ENCODE results near the gene STK36.

STK36 gene

GRCh38 chr2:218663901-218664300 is 8.0 kb upstream of the STK36 start:
- no peak for DNase-seq (ENCODE audit: low spot score)

DNA sequence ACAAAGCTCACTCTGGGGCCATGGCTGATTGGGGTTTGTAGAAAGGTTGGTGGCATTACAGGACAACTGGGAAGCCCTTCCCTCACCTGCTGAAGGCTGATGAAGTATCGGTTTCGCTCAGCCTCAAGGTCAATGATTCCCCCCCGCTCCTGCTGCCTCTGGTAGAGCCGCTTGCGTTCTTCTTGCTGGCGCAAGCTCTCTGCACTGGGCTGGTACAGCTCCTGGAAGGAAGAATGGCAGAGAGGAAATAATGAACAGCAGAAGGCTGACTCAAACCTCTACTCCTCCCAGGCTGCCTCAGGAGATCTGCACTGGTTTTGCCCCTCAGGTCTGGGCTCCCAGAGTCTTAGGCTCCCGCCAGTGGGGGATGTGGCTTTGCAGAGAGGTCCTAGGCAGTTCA is 7.2 kb upstream of the STK36 start:
- no peak for DNase-seq (ENCODE audit: low spot score)

- no peak for DNase-seq (ENCODE audit: low spot score)
Measured at GRCh38 chr2:218671097-218671653, 711 bp upstream of the STK36 start.

DNA sequence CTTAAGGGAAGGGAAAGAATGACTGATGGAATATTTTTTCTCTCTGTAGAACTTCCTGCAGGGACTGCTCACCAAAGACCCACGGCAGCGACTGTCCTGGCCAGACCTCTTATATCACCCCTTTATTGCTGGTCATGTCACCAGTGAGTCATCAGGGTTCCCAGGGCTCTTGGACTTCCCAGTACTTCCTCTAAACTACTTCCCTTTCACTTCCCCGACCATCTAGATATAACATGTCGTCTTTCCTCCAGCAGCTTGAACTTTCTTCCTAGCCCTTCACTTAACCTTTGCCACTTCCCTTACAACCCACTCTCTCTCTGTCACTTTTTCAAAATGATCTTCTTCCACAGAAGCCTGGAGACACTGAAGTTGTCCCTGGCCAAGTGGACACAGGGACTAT is 7.2 kb downstream of the STK36 start:
- no peak for DNase-seq (ENCODE audit: low spot score)

DNA sequence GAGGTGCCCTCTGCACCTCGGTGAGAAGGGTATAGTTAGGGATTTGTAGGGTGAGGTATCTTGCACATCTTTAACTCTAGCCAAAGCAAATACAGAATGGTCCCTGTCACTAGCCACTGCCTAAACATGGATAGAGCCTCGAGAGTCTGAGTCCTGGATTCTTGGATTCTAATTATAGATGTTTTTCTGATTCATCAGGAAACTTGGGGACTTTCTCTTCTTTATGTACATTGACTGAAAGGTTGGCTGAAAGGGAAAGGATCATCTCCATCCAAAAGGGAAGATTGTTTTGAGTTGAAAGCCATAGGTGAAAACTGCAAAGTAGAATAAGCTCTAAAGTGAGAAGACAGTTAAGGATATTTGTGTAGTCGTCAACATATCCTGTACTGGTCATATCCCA is 8.2 kb downstream of the STK36 start:
- no peak for DNase-seq (ENCODE audit: low spot score)

GRCh38 chr2:218687400-218688060 is 15.6 kb downstream of the STK36 start:
- peak; percentile 43 for DNase-seq (ENCODE audit: low spot score)

DNA sequence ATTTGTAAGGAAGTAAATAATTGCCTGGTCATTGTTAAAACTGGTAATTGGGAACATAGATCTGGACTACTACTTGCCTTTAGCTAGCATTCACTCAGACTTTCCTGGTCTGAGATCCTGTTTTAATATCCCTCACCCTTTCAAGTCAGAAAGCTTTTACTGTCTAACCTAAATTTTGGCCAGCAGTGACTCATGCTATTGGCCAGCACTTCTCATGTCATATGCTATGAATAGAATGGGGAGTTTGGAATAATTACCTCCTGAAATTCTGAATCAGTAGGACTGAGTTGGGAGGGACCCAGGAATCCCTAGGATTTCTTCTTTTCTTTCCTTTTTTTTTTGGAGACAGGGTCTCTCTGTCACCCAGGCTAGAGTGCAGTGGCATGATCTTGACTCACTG is 19.3 kb downstream of the STK36 start:
- DNase-seq (ENCODE audit: low spot score): no peak

- no peak for DNase-seq (ENCODE audit: low spot score)
Measured at GRCh38 chr2:218694405-218695145, 22.7 kb downstream of the STK36 start.

DNA sequence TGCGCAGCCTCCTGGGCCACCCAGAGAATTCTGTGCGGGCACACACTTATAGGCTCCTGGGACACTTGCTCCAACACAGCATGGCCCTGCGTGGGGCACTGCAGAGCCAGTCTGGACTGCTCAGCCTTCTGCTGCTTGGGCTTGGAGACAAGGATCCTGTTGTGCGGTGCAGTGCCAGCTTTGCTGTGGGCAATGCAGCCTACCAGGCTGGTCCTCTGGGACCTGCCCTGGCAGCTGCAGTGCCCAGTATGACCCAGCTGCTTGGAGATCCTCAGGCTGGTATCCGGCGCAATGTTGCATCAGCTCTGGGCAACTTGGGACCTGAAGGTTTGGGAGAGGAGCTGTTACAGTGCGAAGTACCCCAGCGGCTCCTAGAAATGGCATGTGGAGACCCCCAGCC is 27.0 kb downstream of the STK36 start:
- no peak for DNase-seq (ENCODE audit: low spot score)

- DNase-seq (ENCODE audit: low spot score): no peak
Measured at GRCh38 chr2:218701806-218702205, 29.9 kb downstream of the STK36 start.

GRCh38 chr2:218703341-218703740 is 31.5 kb downstream of the STK36 start:
- DNase-seq (ENCODE audit: low spot score): no peak

DNA sequence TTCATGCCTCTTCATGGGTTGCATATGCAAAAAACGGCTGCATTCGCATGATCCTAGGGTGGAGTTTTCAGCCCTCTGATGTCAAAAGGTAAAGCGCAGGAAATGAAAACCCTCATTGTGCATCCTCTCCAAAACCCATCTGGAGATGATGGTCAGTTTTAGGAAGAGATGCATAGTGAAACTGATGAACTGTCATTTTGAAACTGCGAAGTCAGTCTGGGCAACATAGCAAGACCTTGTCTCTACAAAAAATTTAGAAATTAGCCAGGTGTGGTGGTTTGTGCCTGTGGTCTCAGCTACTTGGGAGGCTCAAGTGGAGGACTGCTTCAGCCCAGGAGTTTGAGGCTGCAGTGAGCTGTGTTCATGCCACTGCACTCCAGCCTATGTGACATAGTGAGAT is 36.2 kb downstream of the STK36 start:
- DNase-seq (ENCODE audit: low spot score): no peak

DNA sequence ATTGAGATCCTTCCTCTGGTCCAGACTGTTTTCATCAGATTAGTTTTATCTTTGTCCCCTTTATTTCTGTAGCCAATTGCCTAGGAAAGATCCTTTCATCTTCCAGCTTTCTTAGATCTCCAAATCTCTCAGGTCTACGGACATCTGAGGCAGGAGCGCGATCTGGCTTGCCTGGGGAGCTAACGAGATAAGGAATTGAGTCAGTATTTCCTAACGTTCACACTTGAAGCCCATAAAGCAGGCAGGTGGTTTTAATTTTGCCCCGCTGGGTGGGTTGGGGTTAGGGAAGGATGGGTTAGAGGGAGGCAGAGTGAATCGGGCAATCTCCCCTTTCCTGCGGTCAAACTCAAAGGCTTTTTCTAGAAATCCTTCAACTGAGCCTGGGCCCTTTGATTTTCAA is 38.0 kb downstream of the STK36 start:
- no peak for DNase-seq (ENCODE audit: low spot score)

DNA sequence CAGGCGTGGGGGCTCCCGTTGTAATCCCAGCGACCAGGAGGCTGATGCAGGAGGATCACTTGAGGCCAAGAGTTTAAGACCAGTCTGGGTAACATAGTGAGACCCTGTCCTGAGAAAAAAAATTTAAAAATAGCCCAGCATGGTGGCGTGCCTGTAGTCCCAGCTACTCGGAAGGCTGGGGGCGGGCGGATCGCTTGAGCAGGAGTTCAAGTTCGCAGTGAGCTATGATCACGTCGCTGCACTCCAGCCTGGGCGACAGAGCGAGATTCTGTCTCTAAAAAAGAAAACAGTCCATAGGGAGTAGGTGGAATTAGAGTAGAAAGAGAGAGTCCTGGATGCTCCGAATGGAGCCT is 38.4 kb downstream of the STK36 start:
- no peak for DNase-seq (ENCODE audit: low spot score)

DNA sequence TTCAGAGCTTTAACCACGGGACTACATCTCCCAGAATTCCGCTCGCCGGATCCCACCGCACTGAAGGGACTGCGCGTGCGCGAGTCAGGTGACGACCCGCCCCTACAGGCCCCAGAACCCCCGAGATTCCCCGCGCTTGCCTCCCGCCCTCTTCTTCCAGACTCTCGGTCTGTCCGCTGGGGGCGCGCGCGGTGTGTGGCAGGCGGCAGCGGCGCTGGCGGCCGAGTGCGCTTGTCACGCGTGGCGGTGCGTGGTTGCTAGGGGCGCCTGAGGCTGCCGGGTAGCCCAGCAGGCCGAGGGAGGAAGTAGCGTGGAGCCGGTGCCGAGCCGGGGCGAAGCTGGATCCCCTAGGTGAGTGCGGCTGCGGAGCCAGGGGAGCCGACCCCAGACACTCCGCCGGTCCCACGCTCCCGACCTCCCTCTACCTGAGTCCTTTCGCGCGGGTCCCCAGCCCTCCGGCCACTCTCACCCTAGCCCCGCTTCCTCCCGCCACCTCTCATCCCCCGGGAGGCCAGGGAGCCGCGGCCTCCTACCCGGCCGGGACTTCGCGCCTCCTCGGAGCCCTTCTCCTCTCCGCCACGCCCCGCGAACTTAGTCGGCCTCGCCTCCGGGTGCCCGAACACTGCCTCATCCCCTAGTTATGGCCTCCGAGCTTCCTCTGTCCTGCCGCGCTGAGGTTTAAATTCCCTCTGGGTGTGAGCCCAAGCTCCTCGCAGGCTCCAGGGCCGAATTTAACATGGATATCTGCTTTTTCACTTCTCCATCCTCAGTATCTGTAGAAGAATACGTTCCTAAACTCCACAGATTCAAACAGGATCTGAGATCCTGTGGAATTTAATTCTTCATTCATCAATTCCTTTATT is 39.0 kb downstream of the STK36 start, which contains the start of gene TTLL4:
TSS of gene TTLL4 (plus strand) at position 149 of the 863 bp plus-strand sequence. CDS start 26,842 bp downstream, outside the sequence.
- DNase-seq (ENCODE audit: low spot score): peak; percentile 98

DNA sequence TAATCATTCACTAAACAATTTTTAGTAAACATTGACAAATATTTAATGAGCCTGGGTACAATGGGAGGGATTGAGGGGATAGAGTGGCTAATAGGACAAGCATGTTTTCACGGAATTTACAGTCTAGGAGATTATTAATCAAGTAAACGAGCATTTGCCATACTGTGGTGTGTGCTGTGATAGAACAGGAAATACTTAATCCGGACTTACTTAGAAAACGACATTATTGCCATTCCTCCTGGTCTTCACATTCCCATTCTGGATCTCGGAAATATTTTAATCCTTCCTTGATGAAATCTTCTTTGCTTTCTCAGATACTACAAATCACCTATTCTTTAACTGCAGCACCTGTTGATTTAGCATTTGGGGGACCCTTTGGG is 39.7 kb downstream of the STK36 start:
- DNase-seq (ENCODE audit: low spot score): no peak

DNA sequence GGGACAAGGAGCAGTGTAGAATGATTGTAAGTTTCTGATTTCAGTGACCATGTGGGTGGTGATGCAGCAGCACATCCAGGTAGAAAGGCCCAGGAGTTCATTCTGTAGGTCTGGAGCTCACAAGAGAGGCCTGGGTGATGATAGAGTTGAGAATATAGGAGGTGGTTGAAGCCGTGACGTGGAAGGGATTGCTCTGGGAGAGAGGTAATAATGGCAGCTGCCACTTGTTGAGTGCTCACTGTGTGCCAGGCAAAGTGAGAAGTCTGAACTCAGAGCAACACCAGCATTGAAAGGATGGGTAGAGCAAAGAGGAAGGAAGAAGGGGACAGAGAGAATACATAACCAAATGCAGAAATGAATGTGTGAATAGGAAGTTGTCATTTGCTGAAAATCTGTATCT is 42.0 kb downstream of the STK36 start:
- no peak for DNase-seq (ENCODE audit: low spot score)

DNA sequence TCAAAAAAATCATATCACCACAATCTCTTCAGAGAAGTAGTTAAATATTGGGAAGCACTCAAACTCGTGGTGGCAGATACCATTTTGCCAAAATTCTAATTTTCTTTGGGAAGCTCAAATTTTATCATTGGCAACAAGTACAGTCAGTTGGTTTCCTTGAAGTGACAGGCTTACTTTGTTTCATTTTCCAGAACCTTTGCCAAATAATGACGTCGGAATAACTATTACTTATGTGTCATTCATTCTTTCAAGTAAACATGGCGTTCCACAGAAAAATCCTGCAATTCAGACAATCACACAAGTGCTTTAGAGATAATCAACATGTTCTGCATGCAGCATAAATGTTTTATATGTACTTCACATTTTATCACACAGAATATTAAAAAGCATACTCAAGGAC is 44.2 kb downstream of the STK36 start:
- DNase-seq (ENCODE audit: low spot score): no peak

DNA sequence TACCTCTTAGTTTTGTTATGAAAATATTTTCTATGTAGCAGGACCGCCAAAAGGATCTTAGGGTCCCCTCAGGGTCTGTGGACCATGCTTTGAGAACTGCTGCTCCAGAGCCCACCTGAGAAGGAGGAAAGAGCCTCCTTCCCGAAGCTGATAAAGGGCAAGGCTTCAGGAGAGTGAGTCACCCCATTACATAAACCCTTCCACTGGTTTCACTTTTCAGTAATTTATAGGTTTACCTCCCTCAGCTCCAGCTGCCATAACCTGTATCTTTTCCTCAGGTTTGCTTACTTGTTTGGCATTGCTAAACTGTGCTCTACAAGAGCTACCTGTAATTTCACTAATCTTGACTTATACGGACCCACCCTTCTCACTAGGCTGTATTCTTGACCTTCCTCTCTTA is 45.4 kb downstream of the STK36 start:
- DNase-seq (ENCODE audit: low spot score): no peak

DNA sequence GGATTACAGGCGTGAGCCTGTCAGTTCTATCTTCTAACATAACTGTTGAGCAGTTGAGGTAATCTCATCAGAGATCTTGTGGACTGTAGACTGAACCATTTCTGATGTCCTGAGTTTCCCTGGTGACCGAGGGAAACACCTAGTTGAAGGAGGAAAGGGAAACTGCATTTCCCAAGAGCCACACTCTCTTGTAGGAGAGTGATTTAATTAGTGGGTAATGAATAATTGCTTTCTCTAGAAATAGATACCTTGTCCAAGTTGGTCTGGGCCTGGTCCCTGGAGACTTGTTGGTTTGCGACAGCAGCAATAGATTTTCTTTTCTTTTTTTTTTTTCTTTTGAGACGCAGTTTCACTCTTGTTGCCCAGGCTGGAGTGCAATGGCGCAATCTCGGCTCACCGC is 46.2 kb downstream of the STK36 start:
- no peak for DNase-seq (ENCODE audit: low spot score)

DNA sequence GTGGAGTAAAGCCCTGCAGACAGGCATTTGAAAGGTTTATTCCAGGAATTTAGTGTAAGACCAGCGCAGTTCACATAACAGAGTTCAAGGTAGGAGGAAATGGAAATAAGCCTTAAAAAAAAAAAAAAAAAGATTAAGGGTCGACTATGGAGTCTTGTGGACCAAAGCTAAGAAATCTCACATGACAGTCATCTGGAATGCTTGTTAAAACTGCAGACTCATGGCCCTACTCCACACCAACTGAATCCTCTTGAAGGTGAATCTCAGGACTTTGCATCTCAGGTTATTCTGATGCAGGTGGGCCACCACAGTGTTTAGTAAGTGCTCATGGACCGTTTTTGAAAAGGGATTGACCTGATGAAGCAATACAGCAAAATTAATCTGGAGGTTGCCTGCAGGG is 47.6 kb downstream of the STK36 start:
- DNase-seq (ENCODE audit: low spot score): no peak

Measured in CD4-positive, alpha-beta T cell treated with Interleukin-15 for 4 hours (primary cell).